Measurements from ENCODE around the gene GSK3B. TPM values are rescaled to one million over a fixed set of nuclear protein-coding genes. Genes with fewer than 3 reads are reported as not detected.

The GSK3B gene
- total and polyA plus RNA-seq, 2 donors (not counting 1 experiment from before 2014, with no cell fraction given): 37.3 to 44.8 TPM

DNA sequence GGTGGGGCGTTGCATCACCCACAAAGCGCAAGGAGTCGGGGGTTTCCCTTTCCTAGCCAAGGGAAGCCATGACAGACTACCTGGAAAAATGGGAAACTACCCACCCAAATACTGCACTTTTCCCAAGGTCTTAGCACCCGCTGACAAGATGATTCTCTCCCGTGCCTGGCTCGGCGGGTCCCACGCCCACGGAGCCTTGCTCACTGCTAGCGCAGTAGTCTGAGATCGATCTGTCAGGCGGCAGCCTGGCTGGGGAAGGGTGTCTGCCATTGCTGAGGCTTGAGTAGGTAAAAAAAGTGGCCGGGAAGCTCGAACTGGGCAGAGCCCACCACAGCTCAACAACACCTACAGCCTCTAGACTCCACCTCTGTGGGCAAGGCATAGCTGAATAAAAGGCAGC is 112.9 kb downstream of the GSK3B start:
- no peaks in the 10 kb centered on the region for H3K27me3 ChIP-seq (ENCODE audit: control insufficient read depth, insufficient read depth, low read length)
- no peaks in the 10 kb centered on the region for H4K20me1 ChIP-seq (ENCODE audit: control insufficient read depth, extremely low read depth, insufficient read depth, low read length)
- no peak overlapping the region for H3K27ac ChIP-seq (ENCODE audit: insufficient read depth, low read length)
- TF ChIP-seq EZH2 (IDR thresholded peaks at IDR 0.05; ENCODE audit: low read length, missing control alignments): no peak
- TF ChIP-seq, protein P1, sequence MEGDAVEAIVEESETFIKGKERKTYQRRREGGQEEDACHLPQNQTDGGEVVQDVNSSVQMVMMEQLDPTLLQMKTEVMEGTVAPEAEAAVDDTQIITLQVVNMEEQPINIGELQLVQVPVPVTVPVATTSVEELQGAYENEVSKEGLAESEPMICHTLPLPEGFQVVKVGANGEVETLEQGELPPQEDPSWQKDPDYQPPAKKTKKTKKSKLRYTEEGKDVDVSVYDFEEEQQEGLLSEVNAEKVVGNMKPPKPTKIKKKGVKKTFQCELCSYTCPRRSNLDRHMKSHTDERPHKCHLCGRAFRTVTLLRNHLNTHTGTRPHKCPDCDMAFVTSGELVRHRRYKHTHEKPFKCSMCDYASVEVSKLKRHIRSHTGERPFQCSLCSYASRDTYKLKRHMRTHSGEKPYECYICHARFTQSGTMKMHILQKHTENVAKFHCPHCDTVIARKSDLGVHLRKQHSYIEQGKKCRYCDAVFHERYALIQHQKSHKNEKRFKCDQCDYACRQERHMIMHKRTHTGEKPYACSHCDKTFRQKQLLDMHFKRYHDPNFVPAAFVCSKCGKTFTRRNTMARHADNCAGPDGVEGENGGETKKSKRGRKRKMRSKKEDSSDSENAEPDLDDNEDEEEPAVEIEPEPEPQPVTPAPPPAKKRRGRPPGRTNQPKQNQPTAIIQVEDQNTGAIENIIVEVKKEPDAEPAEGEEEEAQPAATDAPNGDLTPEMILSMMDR (conservative IDR thresholded peaks at IDR 0.05 in 1 of 2, IDR thresholded peaks at IDR 0.05 in 1 of 2; ENCODE audit: low read depth in 1 of 2, low read length in 2 of 2): no peak
- no peaks in the 10 kb centered on the region for H3K4me1 ChIP-seq (ENCODE audit: control insufficient read depth, extremely low read depth, insufficient read depth, low read length)
- no peak overlapping the region for H2AFZ ChIP-seq (ENCODE audit: low read length)
- H3K79me2 ChIP-seq (ENCODE audit: control insufficient read depth, insufficient read depth, low read length): peaks cover 9% of the 10 kb centered on the region
- H3K4me3 ChIP-seq (replicated peaks in 1 of 4; ENCODE audit: control extremely low read depth in 1 of 4, insufficient read depth in 1 of 4, low read depth in 3 of 4, low read length in 4 of 4): no peak overlapping the region
- DNase-seq (ENCODE audit: low read depth in 2 of 2): no peak
- H3K36me3 ChIP-seq (ENCODE audit: control insufficient read depth, insufficient read depth, low read length): no peaks in the 10 kb centered on the region
- no peaks in the 10 kb centered on the region for H3K9me3 ChIP-seq (ENCODE audit: control insufficient read depth, insufficient read depth, low read depth, low read length)
- no peak overlapping the region for H3K9ac ChIP-seq (ENCODE audit: insufficient read depth, low read length)
- H3K4me2 ChIP-seq (ENCODE audit: extremely low read depth, insufficient read depth, low read length): no peak overlapping the region

DNA sequence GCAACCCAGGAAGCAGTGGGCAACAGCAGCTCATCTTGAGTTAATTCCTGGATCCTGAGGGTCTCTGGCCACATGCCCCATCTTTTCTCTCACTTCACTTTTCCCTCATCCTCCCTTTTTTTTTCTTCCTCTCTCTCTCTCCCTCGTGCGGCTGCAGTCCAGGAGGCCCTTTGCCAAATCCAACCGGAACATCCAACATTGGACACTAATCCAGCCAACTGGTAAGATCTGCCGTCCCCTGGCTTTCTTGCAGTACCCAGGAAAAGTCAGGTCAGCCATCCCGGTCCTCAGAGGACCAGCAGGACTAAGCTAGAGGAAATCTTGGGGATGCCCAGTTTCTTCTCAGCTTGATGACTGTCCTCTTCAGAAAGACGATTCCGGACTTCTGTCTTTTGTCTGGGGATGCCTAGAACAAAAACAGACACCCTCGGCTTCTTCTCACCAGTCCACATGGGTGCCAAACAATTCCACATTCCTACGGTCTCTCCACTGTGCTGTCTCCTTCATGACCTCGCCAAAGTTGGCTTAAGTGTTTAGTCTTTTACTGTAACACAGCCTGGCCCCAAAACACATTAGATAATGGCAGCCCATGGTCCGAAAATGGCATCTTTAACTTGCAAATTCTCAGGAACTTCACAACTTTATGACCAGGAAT is 115.6 kb downstream of the GSK3B start:
- TF ChIP-seq EZH2 (IDR thresholded peaks at IDR 0.05; ENCODE audit: low read length, missing control alignments): no peak
- TF ChIP-seq, protein P1 (conservative IDR thresholded peaks at IDR 0.05 in 1 of 2, IDR thresholded peaks at IDR 0.05 in 1 of 2; ENCODE audit: low read depth in 1 of 2, low read length in 2 of 2): no peak
- Histone ChIP-seq H2AFZ (ENCODE audit: low read length) (no peak overlapping the region), H3K79me2 (ENCODE audit: control insufficient read depth, insufficient read depth, low read length) (peaks cover 25% of the 10 kb centered on the region), H3K36me3 (ENCODE audit: control insufficient read depth, insufficient read depth, low read length) (no peaks in the 10 kb centered on the region), H3K9ac (ENCODE audit: insufficient read depth, low read length) (no peak overlapping the region), H3K4me1 (ENCODE audit: control insufficient read depth, extremely low read depth, insufficient read depth, low read length) (no peaks in the 10 kb centered on the region), H3K27ac (ENCODE audit: insufficient read depth, low read length) (no peak overlapping the region), H3K4me3 (replicated peaks in 1 of 4; ENCODE audit: control extremely low read depth in 1 of 4, insufficient read depth in 1 of 4, low read depth in 3 of 4, low read length in 4 of 4) (no peak overlapping the region), H3K9me3 (ENCODE audit: control insufficient read depth, insufficient read depth, low read depth, low read length) (no peaks in the 10 kb centered on the region), H4K20me1 (ENCODE audit: control insufficient read depth, extremely low read depth, insufficient read depth, low read length) (no peaks in the 10 kb centered on the region), H3K4me2 (ENCODE audit: extremely low read depth, insufficient read depth, low read length) (no peak overlapping the region), H3K27me3 (ENCODE audit: control insufficient read depth, insufficient read depth, low read length) (no peaks in the 10 kb centered on the region)
- no peak for DNase-seq (ENCODE audit: low read depth in 2 of 2)

DNA sequence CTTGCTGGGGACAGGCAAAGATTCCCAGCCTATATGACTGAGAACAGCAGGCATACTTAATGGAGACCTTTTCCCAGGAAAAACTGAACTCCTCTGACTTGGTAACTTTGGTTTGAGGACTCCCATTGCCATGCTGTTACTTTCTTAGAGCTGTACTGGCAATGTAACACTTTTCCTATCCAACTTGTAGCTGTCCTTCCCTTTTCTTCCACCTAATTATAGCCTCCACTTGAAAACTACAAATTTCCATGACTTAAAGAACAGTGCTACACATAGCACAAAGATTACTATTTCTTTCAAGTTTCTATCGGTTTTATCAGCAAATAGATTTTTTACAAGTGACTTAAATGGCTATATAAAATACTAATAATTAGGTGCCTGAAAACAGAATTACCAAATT is 116.9 kb downstream of the GSK3B start:
- H3K4me1 ChIP-seq (ENCODE audit: control insufficient read depth, extremely low read depth, insufficient read depth, low read length): no peaks in the 10 kb centered on the region
- H4K20me1 ChIP-seq (ENCODE audit: control insufficient read depth, extremely low read depth, insufficient read depth, low read length): no peaks in the 10 kb centered on the region
- H3K4me2 ChIP-seq (ENCODE audit: extremely low read depth, insufficient read depth, low read length): no peak overlapping the region
- no peak overlapping the region for H2AFZ ChIP-seq (ENCODE audit: low read length)
- no peaks in the 10 kb centered on the region for H3K36me3 ChIP-seq (ENCODE audit: control insufficient read depth, insufficient read depth, low read length)
- H3K9me3 ChIP-seq (ENCODE audit: control insufficient read depth, insufficient read depth, low read depth, low read length): no peaks in the 10 kb centered on the region
- TF ChIP-seq, protein P1 (conservative IDR thresholded peaks at IDR 0.05 in 1 of 2, IDR thresholded peaks at IDR 0.05 in 1 of 2; ENCODE audit: low read depth in 1 of 2, low read length in 2 of 2): no peak
- no peak for TF ChIP-seq EZH2 (IDR thresholded peaks at IDR 0.05; ENCODE audit: low read length, missing control alignments)
- no peaks in the 10 kb centered on the region for H3K27me3 ChIP-seq (ENCODE audit: control insufficient read depth, insufficient read depth, low read length)
- no peak for DNase-seq (ENCODE audit: low read depth in 2 of 2)
- peaks cover 33% of the 10 kb centered on the region for H3K79me2 ChIP-seq (ENCODE audit: control insufficient read depth, insufficient read depth, low read length)
- no peak overlapping the region for H3K27ac ChIP-seq (ENCODE audit: insufficient read depth, low read length)
- no peak overlapping the region for H3K9ac ChIP-seq (ENCODE audit: insufficient read depth, low read length)
- H3K4me3 ChIP-seq (replicated peaks in 1 of 4; ENCODE audit: control extremely low read depth in 1 of 4, insufficient read depth in 1 of 4, low read depth in 3 of 4, low read length in 4 of 4): no peak overlapping the region

All from fibroblast of lung (primary cell).